OCI-LY1 (cell line): Measurements from ENCODE around the gene CAMTA1.

Source experiments
- EZH2 ChIP-seq: fragments of 200-600 bp; sonication (generic), shearing (Covaris generic); IDR thresholded peaks from 2 replicates; pipeline ENCODE4 v1.8.0; 2017; ENCODE audit warnings: borderline replicate concordance, mixed run types, mild to moderate bottlenecking, antibody characterized with exemption, low read length, moderate library complexity, mixed read lengths
- TF ChIP-seq, protein P1 (sequence below): fragments of 200-600 bp; sonication (generic), shearing (Covaris generic); IDR thresholded peaks from 2 replicates; pipeline ENCODE4 v1.5.1; 2017; ENCODE audit warnings: mild to moderate bottlenecking, antibody characterized with exemption, low read length, moderate library complexity, mixed read lengths

DNA sequence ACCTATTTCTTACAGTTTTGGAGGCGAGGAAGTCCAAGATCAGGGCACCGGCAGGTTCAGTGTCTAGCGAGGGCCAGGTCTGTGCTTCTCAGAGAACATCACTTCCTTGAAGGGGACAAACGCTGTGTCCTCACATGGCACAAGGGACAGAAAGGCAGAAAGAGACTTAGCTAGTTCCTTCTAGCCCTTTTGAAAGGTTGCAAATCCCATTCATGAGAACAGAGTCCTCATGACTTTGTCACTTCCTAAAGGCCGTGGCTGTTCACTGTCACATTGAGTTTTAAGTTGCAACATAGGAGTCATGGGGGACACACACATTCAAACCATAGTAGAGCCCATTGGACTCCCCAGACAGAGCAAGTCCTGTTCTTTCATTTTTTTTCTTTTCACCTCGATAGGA is 1026.2 kb downstream of the CAMTA1 start:
- TF ChIP-seq, protein P1, sequence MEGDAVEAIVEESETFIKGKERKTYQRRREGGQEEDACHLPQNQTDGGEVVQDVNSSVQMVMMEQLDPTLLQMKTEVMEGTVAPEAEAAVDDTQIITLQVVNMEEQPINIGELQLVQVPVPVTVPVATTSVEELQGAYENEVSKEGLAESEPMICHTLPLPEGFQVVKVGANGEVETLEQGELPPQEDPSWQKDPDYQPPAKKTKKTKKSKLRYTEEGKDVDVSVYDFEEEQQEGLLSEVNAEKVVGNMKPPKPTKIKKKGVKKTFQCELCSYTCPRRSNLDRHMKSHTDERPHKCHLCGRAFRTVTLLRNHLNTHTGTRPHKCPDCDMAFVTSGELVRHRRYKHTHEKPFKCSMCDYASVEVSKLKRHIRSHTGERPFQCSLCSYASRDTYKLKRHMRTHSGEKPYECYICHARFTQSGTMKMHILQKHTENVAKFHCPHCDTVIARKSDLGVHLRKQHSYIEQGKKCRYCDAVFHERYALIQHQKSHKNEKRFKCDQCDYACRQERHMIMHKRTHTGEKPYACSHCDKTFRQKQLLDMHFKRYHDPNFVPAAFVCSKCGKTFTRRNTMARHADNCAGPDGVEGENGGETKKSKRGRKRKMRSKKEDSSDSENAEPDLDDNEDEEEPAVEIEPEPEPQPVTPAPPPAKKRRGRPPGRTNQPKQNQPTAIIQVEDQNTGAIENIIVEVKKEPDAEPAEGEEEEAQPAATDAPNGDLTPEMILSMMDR = no peak
- TF ChIP-seq EZH2 = no peak
